SKM-1 (cell line): Measurements from ENCODE around the gene LIPM.

Experiments
- DNase-seq: peaks from one replicate; lab custom pipeline; 2025; ENCODE audit not compliant: unreplicated experiment; lab: John Stamatoyannopoulos, UW

Gene LIPM, protein sequence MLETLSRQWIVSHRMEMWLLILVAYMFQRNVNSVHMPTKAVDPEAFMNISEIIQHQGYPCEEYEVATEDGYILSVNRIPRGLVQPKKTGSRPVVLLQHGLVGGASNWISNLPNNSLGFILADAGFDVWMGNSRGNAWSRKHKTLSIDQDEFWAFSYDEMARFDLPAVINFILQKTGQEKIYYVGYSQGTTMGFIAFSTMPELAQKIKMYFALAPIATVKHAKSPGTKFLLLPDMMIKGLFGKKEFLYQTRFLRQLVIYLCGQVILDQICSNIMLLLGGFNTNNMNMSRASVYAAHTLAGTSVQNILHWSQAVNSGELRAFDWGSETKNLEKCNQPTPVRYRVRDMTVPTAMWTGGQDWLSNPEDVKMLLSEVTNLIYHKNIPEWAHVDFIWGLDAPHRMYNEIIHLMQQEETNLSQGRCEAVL

DNA sequence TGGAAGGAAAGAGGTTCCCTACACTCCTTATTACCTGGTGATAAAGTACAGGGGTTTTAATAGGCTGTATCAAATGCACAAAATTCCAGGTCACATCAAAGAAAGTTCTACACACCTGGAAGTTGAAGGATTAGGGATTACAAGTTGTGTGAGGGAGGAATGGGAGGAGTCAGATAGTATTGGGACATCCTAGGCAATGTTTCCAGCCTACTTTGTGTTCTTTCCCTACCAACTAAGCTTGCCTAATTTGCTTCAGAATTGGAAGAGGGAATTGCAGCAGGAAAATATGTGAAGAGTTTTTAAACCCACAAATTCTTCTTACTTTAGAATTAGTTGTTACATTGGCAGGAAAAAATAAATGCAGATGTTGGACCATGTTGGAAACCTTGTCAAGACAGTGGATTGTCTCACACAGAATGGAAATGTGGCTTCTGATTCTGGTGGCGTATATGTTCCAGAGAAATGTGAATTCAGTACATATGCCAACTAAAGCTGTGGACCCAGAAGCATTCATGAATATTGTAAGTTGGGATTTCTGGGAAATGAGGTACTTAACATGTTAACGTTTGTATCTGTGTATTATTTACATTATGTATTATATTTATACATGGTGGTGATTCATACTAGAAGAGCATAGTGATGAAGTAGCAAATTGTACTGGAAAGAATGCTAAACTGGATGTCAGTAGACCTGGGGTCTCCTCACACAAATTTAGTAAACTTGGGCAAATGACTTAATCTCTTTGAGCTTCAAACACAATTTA, at the start of gene LIPM:
TSS of gene LIPM (plus strand) at position 208 of the 763 bp plus-strand sequence. CDS start at position 375, 167 bp downstream.
- no peak for DNase-seq

- DNase-seq, result no peak
These were observed 48.2 kb upstream of the LIPM start for GRCh38 chr10:88754287-88754686.

GRCh38 chr10:88755753-88756152, 46.8 kb upstream of the LIPM start:
- no peak for DNase-seq

DNA sequence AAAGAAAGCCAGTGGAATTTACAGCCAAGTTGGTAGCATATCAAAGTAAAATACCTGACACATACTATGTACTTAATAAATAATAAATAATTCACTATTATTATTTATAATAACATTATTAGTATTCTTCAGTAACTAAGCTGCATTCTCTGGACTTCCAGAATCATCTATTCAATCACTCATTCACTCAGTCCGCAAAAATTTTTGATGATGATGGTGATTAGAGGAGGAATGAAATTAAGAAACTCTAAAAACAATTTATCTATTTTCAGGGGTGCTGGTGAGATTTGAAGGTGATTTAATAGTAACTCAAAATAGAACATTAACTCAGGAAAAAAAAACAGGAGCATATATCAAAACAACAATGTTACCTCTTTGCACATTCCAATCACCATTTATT, 45.9 kb upstream of the LIPM start:
- no peak for DNase-seq

GRCh38 chr10:88759366-88760101, 43.0 kb upstream of the LIPM start, which contains the start of gene LIPN:
Gene LIPN, plus strand, starts transcription at chr10:88760020. Its CDS starts 1,386 bp downstream, at chr10:88761406.
- peak; percentile 79 for DNase-seq

DNA sequence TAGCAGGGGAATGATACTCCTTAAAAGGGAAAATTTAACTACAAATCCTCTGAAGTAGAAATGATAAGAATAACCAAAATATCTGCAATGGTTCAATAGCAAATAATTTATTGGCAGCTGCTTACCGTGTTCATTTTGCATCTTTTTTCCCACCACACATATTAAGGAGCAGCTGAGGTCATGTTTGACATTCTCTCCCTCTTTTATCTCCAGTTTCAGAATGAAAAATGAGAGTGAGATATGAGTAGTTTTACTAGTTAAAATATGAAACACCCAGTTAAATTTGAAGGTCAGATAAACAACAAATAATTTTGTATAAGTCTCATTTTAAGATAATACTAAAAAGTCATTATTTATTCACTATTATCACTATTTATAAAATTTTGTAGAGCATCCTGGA, 39.6 kb upstream of the LIPM start:
- no peak for DNase-seq

DNA sequence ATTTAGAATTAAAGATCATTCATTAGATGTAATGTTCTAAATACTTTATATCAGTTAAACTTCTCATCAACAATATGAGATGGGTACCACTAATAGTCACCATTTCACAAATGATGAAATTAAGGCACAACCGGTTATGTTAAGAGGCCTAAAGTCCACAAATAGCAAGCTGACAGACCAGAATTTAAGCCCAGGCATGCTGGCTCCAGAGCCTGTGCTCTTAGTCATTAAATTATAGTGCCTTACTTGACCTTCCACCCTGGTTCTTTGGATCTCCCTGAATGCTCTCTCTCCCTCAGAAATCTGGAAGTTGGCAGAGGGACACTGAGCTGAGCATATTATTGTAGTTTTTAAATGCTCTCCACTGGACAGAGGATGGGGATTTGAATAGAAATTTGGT, 39.1 kb upstream of the LIPM start:
- DNase-seq, result no peak

DNA sequence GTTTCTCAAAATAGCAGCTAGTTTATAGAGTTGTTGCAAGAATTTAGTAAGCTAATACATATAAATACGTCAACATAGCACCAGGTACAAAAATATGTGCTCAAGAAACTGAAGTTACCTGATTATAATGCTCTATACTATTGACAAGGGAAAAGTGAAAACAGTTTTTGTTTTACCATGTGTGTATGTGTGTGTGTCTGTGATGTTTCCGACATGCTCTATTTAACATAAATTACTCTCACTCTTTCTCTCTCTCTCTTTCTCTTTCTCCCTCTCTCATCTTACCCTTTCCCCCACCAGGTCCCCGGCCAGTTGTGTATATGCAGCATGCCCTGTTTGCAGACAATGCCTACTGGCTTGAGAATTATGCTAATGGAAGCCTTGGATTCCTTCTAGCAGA, 38.4 kb upstream of the LIPM start:
- no peak for DNase-seq

GRCh38 chr10:88765816-88766215, 36.7 kb upstream of the LIPM start:
- no peak for DNase-seq

GRCh38 chr10:88769384-88769783, 33.1 kb upstream of the LIPM start:
- DNase-seq, result no peak

DNA sequence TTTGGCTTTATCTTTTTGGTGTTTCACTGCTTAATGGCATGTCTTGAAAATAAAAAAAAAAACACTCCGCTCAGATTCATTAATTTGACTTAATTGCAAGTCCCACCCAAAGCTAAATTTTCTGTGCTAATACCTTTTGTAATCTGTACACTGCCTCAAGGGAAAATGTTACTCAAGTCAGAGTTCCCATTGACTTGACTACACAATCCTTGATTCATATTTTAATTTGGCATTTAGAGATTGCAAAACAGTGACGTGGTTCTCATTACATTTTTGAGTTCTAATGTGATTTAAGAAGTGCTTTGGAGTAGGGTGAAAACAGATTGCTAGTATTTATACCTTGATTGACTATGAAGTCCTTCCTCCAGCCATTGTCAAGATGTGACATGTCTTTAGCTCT, 21.3 kb upstream of the LIPM start:
- no peak for DNase-seq

DNA sequence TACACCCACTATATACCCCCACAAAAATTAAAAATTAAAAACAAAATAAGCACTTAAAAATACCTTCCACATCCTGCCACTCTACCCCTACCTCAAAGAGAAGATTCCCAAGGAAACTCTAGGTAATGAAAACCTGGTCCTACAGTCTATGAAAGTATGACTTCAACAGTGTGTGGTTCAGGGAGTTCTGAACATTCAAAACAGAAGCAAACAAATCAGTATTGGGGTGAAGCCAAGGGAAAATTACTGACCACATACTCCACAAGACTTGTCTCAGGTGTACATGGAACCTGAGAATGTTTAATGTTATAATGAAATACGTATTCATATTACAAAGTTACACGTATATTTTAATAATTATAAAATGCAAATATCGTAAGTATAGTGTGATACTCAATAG, 20.3 kb upstream of the LIPM start:
- DNase-seq, result no peak

DNA sequence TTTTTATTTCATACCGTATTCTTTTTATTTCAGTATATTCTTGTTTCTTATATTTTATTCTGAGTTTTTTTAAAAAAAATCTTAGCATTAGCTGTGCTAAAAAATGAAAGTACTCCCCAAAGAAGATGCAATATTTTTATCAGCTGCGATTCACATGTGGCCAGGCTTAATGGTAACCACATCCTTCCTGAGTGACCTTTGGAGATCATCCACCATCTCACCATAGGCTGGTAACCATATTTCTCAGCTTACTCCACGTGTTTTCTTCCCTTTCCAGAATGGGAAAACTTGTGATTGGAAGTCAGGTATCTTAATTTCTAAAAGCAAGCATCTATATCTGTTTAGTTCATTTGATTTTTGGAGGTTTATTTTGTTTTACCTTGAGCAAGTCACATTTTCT, 18.8 kb upstream of the LIPM start:
- no peak for DNase-seq

DNA sequence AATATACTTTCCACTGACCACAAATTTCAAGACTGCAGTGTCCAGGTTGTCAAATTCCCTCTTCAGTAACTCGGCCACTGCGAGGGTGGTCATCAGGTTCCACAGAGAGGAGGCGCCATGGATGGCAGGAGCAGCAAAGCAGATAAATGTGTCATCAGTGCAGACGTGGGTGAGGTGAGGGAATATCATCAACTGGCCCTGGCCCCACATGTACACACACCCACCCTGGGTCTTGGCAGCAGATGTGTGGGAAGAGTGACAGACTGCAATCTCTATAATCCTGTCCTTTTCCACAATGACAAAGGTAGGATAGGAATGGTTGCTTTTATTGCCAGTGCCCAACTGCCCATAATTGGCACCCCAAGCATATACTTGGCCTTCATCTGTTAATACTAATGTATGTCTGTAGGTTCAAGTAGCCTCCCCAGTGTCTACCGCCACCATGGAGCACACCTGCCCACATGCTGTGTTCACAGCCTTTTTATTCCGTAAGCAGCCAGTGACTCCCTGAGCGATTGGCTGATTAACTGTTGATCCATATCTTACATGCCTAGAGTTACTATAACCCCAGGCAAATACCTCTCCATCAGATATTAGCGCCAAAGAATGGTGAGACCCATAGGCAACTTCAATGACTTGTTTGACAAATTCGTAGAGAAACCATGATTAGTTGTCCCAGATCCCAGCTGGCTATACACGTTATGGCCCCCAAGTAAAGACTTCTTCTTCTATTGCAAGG, 16.3 kb upstream of the LIPM start:
- DNase-seq, result no peak

DNA sequence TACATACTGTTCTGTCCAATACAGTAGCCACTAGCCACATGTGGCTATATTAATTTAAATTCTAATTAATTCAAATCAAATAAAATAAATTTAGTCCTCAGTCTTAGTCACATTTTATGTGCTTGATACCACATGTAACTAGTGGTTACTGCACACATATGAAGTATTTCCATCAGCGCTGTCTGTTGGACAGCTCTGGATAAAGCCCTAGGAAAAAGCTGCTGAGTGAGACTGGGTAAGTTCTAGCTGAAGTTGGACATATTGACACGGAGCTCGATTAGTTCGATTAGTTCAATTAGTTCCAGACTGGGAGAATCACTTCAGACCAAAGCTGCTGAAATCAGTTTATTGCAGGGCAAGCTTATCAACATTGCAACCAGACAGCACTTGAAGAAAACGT, 15.1 kb upstream of the LIPM start:
- DNase-seq, result no peak

DNA sequence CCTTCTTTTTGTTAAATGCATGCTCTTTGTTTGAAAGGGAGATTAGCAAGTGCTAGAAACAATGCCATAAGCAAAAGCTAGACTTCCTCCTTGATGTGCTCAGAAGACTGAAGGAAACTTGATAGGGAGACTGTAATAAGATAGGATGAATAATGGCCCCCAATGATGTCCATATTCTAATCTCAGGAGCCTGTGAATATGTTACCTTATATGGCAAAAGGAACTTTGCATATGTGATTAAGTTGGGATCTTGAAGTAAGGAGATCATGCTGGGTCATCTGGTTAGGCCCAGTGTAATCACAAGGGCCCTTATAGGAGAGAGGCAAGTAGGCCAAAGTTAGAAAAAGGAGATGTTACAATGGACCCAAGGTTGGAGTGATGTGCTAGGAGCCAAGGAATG, 13.6 kb upstream of the LIPM start:
- DNase-seq, result no peak

DNA sequence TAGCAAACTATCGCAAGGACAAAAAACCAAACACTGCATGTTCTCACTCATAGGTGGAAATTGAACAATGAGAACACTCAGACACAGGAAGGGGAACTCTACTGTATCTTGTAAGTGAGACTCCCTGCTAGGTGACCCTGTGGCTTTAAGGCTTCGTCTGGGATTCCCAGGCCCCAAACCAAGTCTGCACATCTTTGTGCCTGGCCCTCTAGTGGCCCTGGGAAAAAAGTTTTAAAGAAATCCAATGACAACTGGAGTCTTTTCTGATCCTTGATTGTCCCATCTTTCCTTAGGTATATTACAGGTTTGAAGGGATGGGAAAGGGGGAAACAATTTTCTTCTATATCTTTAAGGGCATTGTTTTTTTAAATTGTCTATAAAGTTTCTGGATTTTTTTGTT, 10.6 kb upstream of the LIPM start:
- DNase-seq, result no peak

GRCh38 chr10:88792661-88793060, 9.9 kb upstream of the LIPM start:
- DNase-seq, result peak; percentile 94

DNA sequence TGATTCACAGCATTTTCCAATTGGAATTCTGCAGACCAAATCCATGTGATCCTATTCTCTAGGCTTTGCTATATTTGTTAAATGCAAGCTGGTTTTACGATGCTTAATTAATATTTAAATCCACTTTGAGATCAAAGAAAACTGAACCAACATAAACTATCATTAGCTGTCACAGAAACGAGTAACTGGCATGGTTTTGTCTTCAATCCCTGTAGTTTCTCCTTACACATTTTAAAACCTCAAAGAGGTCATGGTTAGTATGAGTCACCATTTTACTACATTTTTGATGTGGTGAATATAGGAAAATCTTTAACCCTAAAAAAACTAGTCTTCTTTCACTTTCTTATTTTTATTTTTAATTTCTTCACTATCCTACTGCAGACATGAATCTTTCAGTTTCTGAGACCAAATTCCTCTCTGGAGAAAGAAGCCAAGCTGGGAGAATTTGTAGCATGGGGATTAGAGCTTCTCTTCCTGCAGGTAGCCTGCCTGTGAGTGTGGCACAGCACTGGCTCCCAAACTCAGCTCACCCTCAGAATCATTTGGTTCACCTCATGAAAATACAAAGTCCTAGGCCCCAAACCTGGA, 8.7 kb upstream of the LIPM start:
- DNase-seq, result no peak

DNA sequence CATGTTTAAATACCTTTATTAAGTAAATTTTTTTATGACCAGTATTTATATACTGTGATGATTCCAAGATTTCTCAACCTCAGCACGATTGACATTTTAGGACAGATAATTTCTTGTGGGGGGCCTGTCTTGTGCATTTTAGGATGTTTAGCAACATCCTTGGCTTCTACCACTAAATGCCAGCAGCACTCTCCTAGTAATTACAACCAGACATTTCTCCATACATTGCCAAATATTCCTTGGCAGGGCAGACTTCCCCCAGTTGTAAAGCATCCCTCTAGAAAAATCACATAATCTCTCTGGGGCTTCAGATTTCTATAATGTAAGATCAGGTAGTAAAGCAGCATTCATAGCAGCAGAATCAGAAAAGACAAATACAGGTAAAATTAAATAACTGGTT, 7.8 kb upstream of the LIPM start:
- no peak for DNase-seq
